HCT116 (cell line): Measurements from ENCODE around the gene ARHGAP10.

Experiments
- EZH2 ChIP-seq: fragments of 200-600 bp; sonication (generic); IDR thresholded peaks from 2 replicates; pipeline ENCODE4 v1.6.1; 2017; ENCODE audit warnings: antibody characterized with exemption, mixed run types
- POLR2A ChIP-seq: IDR thresholded peaks from 2 replicates; pipeline ENCODE4 v1.7.0; 2011; ENCODE audit warnings: borderline replicate concordance; ENCODE audit not compliant: insufficient read depth, insufficient read length; ENCODE audit errors: extremely low read depth
- POLR2AphosphoS5 ChIP-seq: IDR thresholded peaks from 2 replicates; pipeline ENCODE4 v1.6.1; 2011; ENCODE audit warnings: mild to moderate bottlenecking, low read depth, low read length, moderate library complexity

- TF ChIP-seq POLR2AphosphoS5 (no peak), EZH2 (no peak), POLR2A (no peak)
Observed at GRCh38 chr4:147941373-147941772, 209.5 kb downstream of the ARHGAP10 start.
